GM15510 (cell line): ENCODE data around the gene INPP4A.

Experiments used
- POLR2A ChIP-seq: IDR thresholded peaks from 3 replicates; pipeline ENCODE4 v1.6.1; 2011; ENCODE audit warnings: borderline replicate concordance; ENCODE audit not compliant: insufficient read length; ENCODE audit errors: extremely low read depth

The INPP4A gene

GRCh38 chr2:98464772-98465310 is 20.2 kb downstream of the INPP4A start:
- peak; percentile 36 for TF ChIP-seq POLR2A

DNA sequence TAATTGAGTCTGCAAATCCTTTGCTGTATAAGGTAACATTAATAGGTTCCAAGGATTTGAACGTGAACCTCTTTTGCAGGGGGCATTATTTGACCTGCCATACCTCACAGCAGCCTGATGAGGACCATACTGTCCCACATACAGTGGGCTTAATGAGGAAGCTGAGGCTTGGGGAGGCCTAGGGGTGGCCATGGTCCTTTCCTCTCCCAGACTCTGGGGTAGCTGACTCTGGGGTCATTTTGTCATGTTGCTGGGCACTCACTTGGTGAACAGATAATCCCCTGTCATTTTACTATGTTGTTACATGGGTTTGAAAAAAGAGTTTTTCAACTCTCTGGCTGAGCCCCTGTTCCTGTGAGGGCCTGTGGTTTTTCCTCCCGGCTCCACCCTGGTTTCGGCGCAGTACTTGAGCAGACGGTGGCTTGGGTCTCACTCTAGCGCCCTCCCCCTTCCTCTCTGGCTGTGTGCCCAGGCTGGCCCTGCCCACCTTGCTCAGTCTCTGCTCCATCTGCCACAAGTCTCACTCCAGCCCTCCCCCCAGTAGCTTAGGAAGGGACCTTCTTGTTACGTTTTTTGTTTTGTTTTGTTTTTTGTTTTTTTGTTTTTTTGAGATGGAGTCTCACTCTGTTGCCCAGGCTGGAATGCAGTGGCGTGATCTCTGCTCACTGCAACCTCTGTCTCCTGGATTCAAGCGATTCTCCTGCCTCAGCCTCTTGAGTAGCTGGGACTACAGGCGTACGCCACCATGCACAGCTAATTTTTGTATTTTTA is 21.0 kb downstream of the INPP4A start:
- peak; percentile 19 for TF ChIP-seq POLR2A

DNA sequence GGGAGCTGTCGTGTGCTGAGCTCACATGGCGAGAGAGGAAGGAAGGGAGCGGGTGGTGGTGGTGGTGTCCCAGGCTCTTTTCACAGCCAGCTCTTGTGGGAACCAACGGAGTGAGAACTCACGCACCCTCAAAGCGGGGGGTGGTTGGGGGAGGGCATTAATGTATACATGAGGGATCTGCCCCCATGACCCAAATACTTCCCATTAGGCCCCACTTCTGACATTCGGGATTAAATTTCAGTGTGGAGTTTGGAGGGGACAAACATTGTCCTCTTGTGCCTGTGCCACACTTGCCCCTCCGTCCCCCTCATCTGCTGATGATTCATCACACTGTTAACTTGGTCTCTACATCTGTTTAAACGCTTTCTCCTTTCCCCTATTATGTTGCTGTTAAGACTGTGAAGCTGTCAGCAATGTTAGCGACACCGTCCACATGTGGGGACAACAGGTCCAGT is 22.5 kb downstream of the INPP4A start:
- no peak for TF ChIP-seq POLR2A

DNA sequence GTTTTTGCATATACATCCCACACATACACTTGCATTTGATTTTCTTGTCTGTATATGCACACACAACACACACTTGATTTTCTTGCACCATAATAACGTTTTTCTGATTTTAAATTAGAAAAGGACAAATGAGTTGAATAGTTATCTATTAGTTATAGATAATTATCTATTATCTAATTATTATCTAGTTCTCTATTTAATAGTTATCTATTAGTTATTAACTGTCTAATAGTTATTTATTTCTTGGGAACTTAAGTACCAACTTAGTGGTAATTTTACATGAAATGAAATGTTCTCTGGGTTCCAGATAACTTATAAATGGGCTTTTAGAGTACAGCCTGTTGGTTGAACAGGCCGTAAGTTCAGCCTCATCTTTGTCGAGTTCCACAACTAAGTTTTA is 23.0 kb downstream of the INPP4A start:
- no peak for TF ChIP-seq POLR2A

GRCh38 chr2:98468621-98469236 is 24.1 kb downstream of the INPP4A start:
- no peak for TF ChIP-seq POLR2A

DNA sequence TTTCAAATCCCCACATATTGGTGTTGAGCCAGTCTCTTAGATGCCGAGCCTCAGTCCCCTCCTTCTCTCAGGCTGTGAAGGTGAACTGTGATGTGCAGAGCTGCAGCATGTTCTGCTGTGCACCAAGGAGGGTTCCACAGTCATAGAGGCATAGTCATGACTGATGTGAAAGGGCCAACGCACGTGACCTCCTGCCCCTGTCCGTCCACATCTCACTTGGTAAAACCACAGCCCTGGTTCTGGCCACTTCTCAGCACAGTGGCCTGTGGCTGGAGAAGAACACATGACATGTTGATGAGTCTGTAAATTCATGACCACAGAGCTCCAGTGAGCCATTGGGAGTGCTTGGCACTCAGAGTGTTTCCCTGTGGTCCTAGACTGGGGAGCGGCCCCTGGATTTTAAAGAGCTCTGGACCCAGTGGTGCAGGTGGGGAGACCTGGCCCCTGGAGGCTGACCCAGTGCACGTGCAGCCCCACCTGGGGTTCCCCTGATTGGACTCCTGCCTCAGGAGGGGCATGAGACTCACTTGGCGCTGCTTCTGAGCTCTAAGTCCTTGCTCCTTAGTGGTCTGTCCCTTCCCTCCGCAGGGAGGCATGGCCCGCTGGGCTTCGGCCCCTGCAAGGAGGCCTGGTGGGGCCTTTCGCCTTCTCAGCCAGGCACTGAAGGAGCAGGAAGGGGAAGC is 25.3 kb downstream of the INPP4A start:
- no peak for TF ChIP-seq POLR2A

GRCh38 chr2:98470851-98471255 is 26.2 kb downstream of the INPP4A start:
- TF ChIP-seq POLR2A = no peak

DNA sequence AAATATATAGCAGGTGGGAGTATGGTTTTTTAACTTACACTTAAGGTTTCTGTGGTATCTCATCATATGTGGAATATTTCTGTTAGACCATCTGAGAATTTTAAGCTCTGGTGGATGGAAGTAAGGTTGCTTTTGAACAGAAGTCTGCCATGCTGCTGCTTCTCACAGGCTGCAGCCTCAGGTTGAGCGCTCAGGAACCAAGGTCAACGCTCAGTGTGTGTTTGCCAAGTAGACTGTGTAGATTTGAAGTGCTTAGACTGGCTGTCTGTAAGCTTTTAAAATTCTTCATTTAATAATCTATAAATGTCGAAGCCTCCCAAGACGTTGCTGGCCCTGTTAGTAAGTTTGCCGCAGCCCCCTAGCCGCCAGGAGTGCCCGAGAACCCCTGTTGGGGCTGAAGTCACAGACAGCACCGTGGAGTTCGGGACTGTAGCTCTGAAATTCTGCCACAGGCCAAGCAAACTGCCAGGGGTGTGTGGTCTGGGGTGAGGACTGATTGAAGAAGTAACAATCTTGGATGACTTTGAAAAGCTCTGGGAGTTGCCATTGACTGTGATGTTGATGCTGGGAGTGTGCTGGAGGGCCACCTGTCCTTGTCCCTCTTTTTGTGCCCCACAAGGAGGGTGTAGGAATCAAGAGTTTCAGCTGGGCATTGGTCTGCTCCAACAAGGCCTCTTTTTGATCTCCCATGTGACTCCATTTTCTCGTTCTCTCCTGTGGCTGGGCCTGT is 26.9 kb downstream of the INPP4A start:
- TF ChIP-seq POLR2A = no peak

GRCh38 chr2:98472132-98472650 is 27.5 kb downstream of the INPP4A start:
- no peak for TF ChIP-seq POLR2A

DNA sequence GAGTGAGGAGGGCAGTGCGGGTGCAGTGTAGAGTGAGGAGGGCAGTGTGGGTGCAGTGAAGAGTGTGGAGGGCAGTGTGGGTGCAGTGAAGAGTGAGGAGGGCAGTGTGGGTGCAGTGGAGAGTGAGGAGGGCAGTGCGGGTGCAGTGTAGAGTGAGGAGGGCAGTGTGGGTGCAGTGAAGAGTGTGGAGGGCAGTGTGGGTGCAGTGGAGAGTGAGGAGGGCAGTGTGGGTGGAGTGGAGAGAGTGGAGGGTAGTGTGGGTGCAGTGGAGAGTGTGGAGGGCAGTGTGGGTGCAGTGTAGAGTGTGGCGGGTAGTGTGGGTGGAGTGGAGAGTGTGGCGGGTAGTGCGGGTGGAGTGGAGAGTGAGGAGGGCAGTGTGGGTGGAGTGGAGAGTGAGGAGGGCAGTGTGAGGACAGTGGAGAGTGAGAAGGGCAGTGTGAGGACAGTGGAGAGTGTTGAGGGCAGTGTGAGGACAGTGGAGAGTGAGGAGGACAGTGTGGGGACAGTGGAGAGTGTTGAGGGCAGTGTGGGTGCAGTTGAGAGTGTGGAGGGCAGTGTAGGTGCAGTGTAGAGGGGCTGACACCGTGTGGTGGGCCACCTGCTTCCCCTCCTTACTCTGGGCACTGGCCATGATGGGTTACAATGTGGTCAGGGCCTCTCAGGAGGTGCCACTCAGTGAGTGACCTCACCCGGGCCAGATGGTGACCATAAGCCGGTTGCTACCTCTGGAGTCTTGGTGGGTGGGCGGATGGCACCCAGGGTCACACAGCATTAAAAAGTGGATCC is 28.5 kb downstream of the INPP4A start:
- no peak for TF ChIP-seq POLR2A

DNA sequence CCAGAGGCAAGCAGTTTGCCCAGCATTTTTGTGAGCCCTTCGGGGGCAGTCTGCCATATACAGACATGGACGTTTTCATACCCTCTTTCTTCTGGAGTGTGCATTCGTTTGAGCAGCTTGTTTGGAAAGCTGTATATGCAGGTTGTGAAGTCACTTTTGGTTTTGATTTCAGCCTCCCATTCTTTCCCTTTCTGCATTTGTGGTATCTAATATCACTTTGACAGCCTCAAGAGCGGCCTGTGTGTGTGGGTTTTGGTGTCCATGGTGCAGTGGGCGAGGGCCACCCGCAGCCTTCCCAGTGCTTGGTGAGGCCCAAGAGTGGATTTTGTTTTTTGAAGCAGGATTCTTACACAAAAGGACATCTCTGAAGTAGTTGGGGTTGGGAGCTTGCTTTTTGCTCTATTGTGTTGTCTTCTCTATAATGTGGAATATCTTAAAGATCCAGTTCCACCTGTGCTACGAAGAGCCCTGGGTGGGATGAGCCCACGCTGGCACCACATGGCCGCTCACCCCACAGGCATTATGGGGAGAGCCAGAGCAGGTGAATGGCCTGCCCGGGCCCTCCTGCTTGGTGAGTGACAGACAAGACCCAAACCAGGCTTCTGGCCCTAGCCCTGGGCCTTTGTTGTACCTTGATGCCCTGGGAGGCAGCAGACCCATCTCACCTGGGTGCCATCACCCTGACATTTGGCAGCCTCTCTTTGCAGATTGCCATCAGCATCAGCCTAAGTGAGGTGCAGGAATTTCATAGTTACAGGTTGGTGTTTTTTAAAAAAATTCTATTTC is 29.5 kb downstream of the INPP4A start:
- TF ChIP-seq POLR2A = no peak

GRCh38 chr2:98474979-98475632 is 30.4 kb downstream of the INPP4A start:
- no peak for TF ChIP-seq POLR2A
